ENCODE measurements around the gene TRIP6.
"Not testable (repeated sequence)": the region's sequence is repeated elsewhere in the genome, so short reads cannot be mapped to it uniquely, and the experiment has no call there.

The TRIP6 gene

GRCh38 chr7:100901921-100902332, 34.7 kb downstream of the TRIP6 start:
- no peak overlapping the region for H3K4me3 ChIP-seq (ENCODE audit: low read depth, low read length)
- TF ChIP-seq, protein P1, sequence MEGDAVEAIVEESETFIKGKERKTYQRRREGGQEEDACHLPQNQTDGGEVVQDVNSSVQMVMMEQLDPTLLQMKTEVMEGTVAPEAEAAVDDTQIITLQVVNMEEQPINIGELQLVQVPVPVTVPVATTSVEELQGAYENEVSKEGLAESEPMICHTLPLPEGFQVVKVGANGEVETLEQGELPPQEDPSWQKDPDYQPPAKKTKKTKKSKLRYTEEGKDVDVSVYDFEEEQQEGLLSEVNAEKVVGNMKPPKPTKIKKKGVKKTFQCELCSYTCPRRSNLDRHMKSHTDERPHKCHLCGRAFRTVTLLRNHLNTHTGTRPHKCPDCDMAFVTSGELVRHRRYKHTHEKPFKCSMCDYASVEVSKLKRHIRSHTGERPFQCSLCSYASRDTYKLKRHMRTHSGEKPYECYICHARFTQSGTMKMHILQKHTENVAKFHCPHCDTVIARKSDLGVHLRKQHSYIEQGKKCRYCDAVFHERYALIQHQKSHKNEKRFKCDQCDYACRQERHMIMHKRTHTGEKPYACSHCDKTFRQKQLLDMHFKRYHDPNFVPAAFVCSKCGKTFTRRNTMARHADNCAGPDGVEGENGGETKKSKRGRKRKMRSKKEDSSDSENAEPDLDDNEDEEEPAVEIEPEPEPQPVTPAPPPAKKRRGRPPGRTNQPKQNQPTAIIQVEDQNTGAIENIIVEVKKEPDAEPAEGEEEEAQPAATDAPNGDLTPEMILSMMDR (IDR thresholded peaks at IDR 0.05; ENCODE audit: low read depth, low read length) = no peak
- DNase-seq = no peak
- no peak overlapping the region for H3K27ac ChIP-seq
- H3K36me3 ChIP-seq = no peaks in the 10 kb centered on the region
- no peaks in the 10 kb centered on the region for H3K9me3 ChIP-seq (ENCODE audit: severe bottlenecking)
- H3K27me3 ChIP-seq (ENCODE audit: insufficient read depth, low read depth, severe bottlenecking) = peaks cover 67% of the 10 kb centered on the region

DNA sequence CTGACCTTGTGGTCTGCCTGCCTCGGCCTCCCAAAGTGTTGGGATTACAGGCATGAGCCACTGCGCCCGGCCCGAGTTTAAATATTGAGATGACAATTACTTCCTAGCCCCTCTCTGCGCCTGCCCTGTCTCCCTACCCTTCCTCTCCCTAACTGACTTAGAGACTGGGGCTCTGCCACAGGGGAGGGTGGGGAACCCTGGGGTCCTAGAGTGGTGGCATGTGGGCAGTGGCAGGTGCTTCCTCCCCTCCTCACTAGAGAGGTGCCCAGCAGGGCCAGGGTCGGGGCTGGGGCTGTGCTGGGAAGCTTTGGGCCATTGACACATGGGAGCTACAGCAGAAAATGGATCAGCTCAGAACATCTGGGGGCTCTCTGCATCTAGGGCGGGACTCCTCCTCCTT, 35.5 kb downstream of the TRIP6 start:
- no peaks in the 10 kb centered on the region for H3K9me3 ChIP-seq (ENCODE audit: severe bottlenecking)
- no peak for DNase-seq
- H3K27ac ChIP-seq = no peak overlapping the region
- H3K36me3 ChIP-seq = no peaks in the 10 kb centered on the region
- no peak overlapping the region for H3K4me3 ChIP-seq (ENCODE audit: low read depth, low read length)
- peaks cover 62% of the 10 kb centered on the region for H3K27me3 ChIP-seq (ENCODE audit: insufficient read depth, low read depth, severe bottlenecking)
- TF ChIP-seq, protein P1 (IDR thresholded peaks at IDR 0.05; ENCODE audit: low read depth, low read length) = no peak

GRCh38 chr7:100908512-100908911, 41.3 kb downstream of the TRIP6 start:
- Histone ChIP-seq H3K27me3 (ENCODE audit: insufficient read depth, low read depth, severe bottlenecking) (peaks cover 47% of the 10 kb centered on the region), H3K9me3 (ENCODE audit: severe bottlenecking) (peaks cover 9% of the 10 kb centered on the region), H3K36me3 (no peaks in the 10 kb centered on the region), H3K4me3 (ENCODE audit: low read depth, low read length) (no peak overlapping the region), H3K27ac (no peak overlapping the region)
- TF ChIP-seq, protein P1 (IDR thresholded peaks at IDR 0.05; ENCODE audit: low read depth, low read length) = no peak
- no peak for DNase-seq

GRCh38 chr7:100910443-100910842, 43.3 kb downstream of the TRIP6 start:
- H3K4me3 ChIP-seq (ENCODE audit: low read depth, low read length); H3K9me3 ChIP-seq (ENCODE audit: severe bottlenecking); H3K27ac ChIP-seq; H3K36me3 ChIP-seq; DNase-seq: not testable (repeated sequence)
- H3K27me3 ChIP-seq (ENCODE audit: insufficient read depth, low read depth, severe bottlenecking) = peaks cover 48% of the 10 kb centered on the region

GRCh38 chr7:100911484-100911883, 44.3 kb downstream of the TRIP6 start:
- no peak for DNase-seq
- H3K27ac ChIP-seq = no peak overlapping the region
- TF ChIP-seq, protein P1 (IDR thresholded peaks at IDR 0.05; ENCODE audit: low read depth, low read length) = no peak
- no peak overlapping the region for H3K4me3 ChIP-seq (ENCODE audit: low read depth, low read length)
- H3K9me3 ChIP-seq (ENCODE audit: severe bottlenecking) = peaks cover 9% of the 10 kb centered on the region
- H3K27me3 ChIP-seq (ENCODE audit: insufficient read depth, low read depth, severe bottlenecking) = peaks cover 40% of the 10 kb centered on the region
- no peaks in the 10 kb centered on the region for H3K36me3 ChIP-seq

DNA sequence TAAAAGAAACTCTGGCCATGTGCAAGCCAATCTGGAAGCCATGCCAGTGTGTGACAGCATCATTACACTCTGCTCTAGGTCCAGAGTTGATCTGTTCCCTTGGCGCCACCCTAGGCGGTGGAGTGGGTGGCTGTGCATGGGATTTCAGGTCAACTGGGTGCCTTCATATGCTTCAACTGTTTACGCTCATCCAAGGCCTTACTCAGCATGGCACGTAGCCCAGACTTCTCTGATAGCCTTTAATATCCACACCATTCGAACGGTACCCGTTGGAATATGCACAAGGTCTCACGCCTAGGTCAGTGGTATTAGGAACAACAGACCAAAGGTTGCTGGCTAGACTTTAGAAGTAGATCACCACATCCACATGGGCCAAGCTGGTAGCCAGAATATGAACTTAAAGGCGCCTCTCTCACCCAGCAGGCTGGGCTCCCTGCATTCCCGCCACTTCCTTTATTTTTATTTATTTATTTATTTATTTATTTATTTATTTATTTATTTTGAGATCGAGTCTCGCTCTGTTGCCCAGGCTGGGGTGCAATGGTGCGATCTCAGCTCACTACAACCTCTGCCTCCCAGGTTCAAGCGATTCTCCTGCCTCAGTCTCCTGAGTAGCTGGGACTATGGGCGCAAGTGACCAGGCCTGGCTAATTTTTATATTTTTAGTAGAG, 47.2 kb downstream of the TRIP6 start:
- H3K4me3 ChIP-seq (ENCODE audit: low read depth, low read length) = no peak overlapping the region
- no peak overlapping the region for H3K27ac ChIP-seq
- TF ChIP-seq, protein P1 (IDR thresholded peaks at IDR 0.05; ENCODE audit: low read depth, low read length) = no peak
- no peaks in the 10 kb centered on the region for H3K9me3 ChIP-seq (ENCODE audit: severe bottlenecking)
- no peaks in the 10 kb centered on the region for H3K36me3 ChIP-seq
- H3K27me3 ChIP-seq (ENCODE audit: insufficient read depth, low read depth, severe bottlenecking) = peaks cover 37% of the 10 kb centered on the region
- DNase-seq = no peak
